K562 (cell line): ENCODE data around the gene TMEM252. TPM values are rescaled to one million over a fixed set of nuclear protein-coding genes. Genes with fewer than 3 reads are reported as not detected.

Experiments
- ATF6 ChIP-seq: sonication (generic); formaldehyde crosslinking; IDR thresholded peaks from 2 replicates; pipeline ENCODE4 v1.4.0; 2020; ENCODE audit warnings: mild to moderate bottlenecking, missing genetic modification reagents
- CBFA2T2 ChIP-seq: fragments of 450-650 bp; conservative IDR thresholded peaks from 2 replicates; pipeline ENCODE4 v1.6.1; 2017; ENCODE audit warnings: mild to moderate bottlenecking
- CBFB ChIP-seq: sonication (generic); formaldehyde crosslinking; IDR thresholded peaks from 2 replicates; pipeline ENCODE4 v1.4.0; 2020; ENCODE audit warnings: mild to moderate bottlenecking, missing genetic modification reagents
- CREB3 ChIP-seq: fragments of 450-650 bp; conservative IDR thresholded peaks from 2 replicates; pipeline ENCODE4 v1.6.1; 2016; ENCODE audit warnings: missing genetic modification characterization, low read depth, mild to moderate bottlenecking, missing compliant biosample characterization, moderate library complexity
- FOXA1 ChIP-seq: fragments of 450-650 bp; IDR thresholded peaks from 2 replicates; pipeline ENCODE4 v1.6.1; 2016; ENCODE audit warnings: mild to moderate bottlenecking, borderline replicate concordance
- FOXJ3 ChIP-seq: sonication (generic); formaldehyde crosslinking; IDR thresholded peaks from 2 replicates; pipeline ENCODE4 v1.4.0; 2020; ENCODE audit warnings: mild to moderate bottlenecking, missing genetic modification reagents
- GTF2F1 ChIP-seq: IDR thresholded peaks from 2 replicates; pipeline ENCODE4 v1.6.1; 2011; ENCODE audit warnings: low read depth, low read length, improper control_type of control experiment
- GTF3C2 ChIP-seq: IDR thresholded peaks from 3 replicates; pipeline ENCODE4 v1.6.1; 2011; ENCODE audit warnings: borderline replicate concordance, mild to moderate bottlenecking, moderate library complexity; ENCODE audit not compliant: insufficient read length; ENCODE audit errors: extremely low read depth
- HDAC8 ChIP-seq: fragments of 450-650 bp; IDR thresholded peaks from 2 replicates; pipeline ENCODE4 v1.6.1; 2016; ENCODE audit warnings: mild to moderate bottlenecking, missing genetic modification characterization, moderate library complexity, missing compliant biosample characterization
- HEY1 ChIP-seq: fragments of 250-450 bp; sonication (Bioruptor Pico); IDR thresholded peaks from 2 replicates; pipeline ENCODE4 v1.5.0; 2020; ENCODE audit warnings: mild to moderate bottlenecking, moderate library complexity, borderline replicate concordance
- HMBOX1 ChIP-seq: sonication (generic); IDR thresholded peaks from 2 replicates; pipeline ENCODE4 v1.6.1; 2016
- MCM3 ChIP-seq: fragments of 450-650 bp; IDR thresholded peaks from 2 replicates; pipeline ENCODE4 v1.6.1; 2016
- MEF2D ChIP-seq: conservative IDR thresholded peaks from 2 replicates; pipeline ENCODE4 v1.6.1; 2016; ENCODE audit warnings: low read depth, missing genetic modification characterization, missing compliant biosample characterization
- MEIS2 ChIP-seq: fragments of 450-650 bp; IDR thresholded peaks from 2 replicates; pipeline ENCODE4 v1.6.1; 2014; ENCODE audit warnings: mild to moderate bottlenecking; ENCODE audit not compliant: partially characterized antibody
- NCOA6 ChIP-seq: fragments of 450-650 bp; IDR thresholded peaks from 2 replicates; pipeline ENCODE4 v1.6.1; 2017; ENCODE audit warnings: mild to moderate bottlenecking
- NCOR1 ChIP-seq: fragments of 450-650 bp; IDR thresholded peaks from 2 replicates; pipeline ENCODE4 v1.6.1; 2016; ENCODE audit warnings: mild to moderate bottlenecking, moderate library complexity
- SOX6 ChIP-seq: fragments of 450-650 bp; IDR thresholded peaks from 2 replicates; pipeline ENCODE4 v1.6.1; 2014; ENCODE audit warnings: mild to moderate bottlenecking
- TCF3 ChIP-seq: sonication (generic); formaldehyde crosslinking; IDR thresholded peaks from 2 replicates; pipeline ENCODE4 v1.4.0; 2020; ENCODE audit warnings: mild to moderate bottlenecking, missing genetic modification reagents
- TEAD2 ChIP-seq: fragments of 450-650 bp; IDR thresholded peaks from 2 replicates; pipeline ENCODE4 v1.6.1; 2016; ENCODE audit warnings: missing genetic modification characterization, control low read depth, missing compliant biosample characterization
- TFE3 ChIP-seq: fragments of 450-650 bp; formaldehyde crosslinking; IDR thresholded peaks from 2 replicates; pipeline ENCODE4 v1.4.0; 2020; ENCODE audit warnings: mild to moderate bottlenecking, mixed read lengths
- ZNF175 ChIP-seq: fragments of 200-800 bp; sonication (Bioruptor generic); IDR thresholded peaks from 2 replicates; pipeline ENCODE4 v1.6.1; 2016; ENCODE audit warnings: low read depth, mild to moderate bottlenecking, missing genetic modification characterization, missing compliant biosample characterization
- ZNF707 ChIP-seq: fragments of 250-450 bp; sonication (Bioruptor Pico); conservative IDR thresholded peaks from 2 replicates; pipeline ENCODE4 v1.8.0; 2022; ENCODE audit warnings: inconsistent platforms, mild to moderate bottlenecking, moderate library complexity
- ZZZ3 ChIP-seq: fragments of 450-650 bp; IDR thresholded peaks from 2 replicates; pipeline ENCODE4 v1.6.1; 2016; ENCODE audit warnings: antibody characterized with exemption, mild to moderate bottlenecking, moderate library complexity
- polyA plus RNA-seq, 8 experiments: library from polyadenylated mRNA; depleted of rRNA in 4 of 8; stranded (reverse) in 5 of 8; unstranded in 3 of 8; fragments of >200 nt; fragmentation: Nextera tagmentation in 2 of 8; fragmentation: Illumina TruSeq in 1 of 8; extraction: Ambion mirVana in 2 of 8; extraction: Trizol in 1 of 8; gene quantifications; 2 replicates each; pipeline versions ENCODE4 v1.2.1 to v1.2.3, GENCODE V29; 2011 to 2014; ENCODE audit warnings: inconsistent platforms in 1 of 8, missing spikeins in 1 of 8
- total RNA-seq, 7 experiments: library from RNA; depleted of rRNA in 6 of 7; stranded (reverse); fragments of >200 nt in 6 of 7; fragmentation: Illumina TruSeq in 2 of 7; extraction: Trizol in 2 of 7; gene quantifications; 2 replicates each; pipeline versions ENCODE4 v1.2.1 to v1.2.3, GENCODE V29; 2011 to 2021; ENCODE audit warnings: low replicate concordance in 1 of 7

Gene TMEM252
- total and polyA plus RNA-seq, 9 of the 15 experiments (the other 6 are each of a cell fraction or from before 2014, with no cell fraction given), result not detected

GRCh38 chr9:68508547-68508946, 32.1 kb downstream of the TMEM252 start (continued):
- no peak for TF ChIP-seq GTF3C2
- no peak for TF ChIP-seq MEF2D (tag)
- TF ChIP-seq ATF6, result no peak
- TF ChIP-seq CBFA2T2, result peak; percentile 94
- peak; percentile 91 for TF ChIP-seq NCOR1
- TF ChIP-seq TEAD2 (tag), result no peak
- TF ChIP-seq MCM3, result no peak
- no peak for TF ChIP-seq NCOA6
- TF ChIP-seq CREB3 (tag), result no peak
- peak; percentile 96 for TF ChIP-seq TCF3 (CRISPR knock-in tag)
- TF ChIP-seq GTF2F1, result no peak
- TF ChIP-seq CBFB (CRISPR knock-in tag), result peak; percentile 89
- peak; percentile 79 for TF ChIP-seq MEIS2
- TF ChIP-seq ZNF175 (CRISPR knock-in tag), result peak; percentile 55; the same call in 1 of the 2 replicates
- TF ChIP-seq SOX6, result peak; percentile 82
- TF ChIP-seq FOXJ3 (CRISPR knock-in tag), result no peak
- peak; percentile 94 for TF ChIP-seq FOXA1
- TF ChIP-seq ZZZ3, result no peak
- TF ChIP-seq TFE3 (CRISPR knock-in tag), result no peak
- TF ChIP-seq ZNF707 (CRISPR knock-in tag), result no peak
- peak; percentile 72 for TF ChIP-seq HMBOX1
- TF ChIP-seq HEY1 (CRISPR knock-in tag), result no peak
- no peak for TF ChIP-seq HDAC8 (tag)
